ENCODE measurements around the gene DRD4.

DNA sequence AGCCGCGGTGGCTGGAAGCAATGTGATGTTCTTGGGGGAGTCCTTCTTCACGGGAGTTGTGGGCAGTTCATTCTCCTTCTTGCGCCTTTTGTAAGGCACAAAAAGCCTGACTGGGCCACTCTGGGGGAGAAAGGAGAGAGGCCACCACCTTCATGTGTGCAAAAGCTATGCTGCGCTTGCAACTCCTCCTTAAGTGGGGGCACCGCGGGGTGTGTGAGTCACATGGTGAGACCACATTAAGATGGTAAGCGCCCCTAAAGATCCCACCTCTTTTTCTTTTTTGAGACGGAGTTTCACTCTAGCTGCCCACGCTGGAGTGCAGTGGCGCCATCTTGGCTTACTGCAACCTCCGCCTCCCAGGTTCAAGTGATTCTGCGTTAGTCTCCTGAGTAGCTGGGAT, 43.9 kb downstream of the DRD4 start:
- TF ChIP-seq, protein P1, sequence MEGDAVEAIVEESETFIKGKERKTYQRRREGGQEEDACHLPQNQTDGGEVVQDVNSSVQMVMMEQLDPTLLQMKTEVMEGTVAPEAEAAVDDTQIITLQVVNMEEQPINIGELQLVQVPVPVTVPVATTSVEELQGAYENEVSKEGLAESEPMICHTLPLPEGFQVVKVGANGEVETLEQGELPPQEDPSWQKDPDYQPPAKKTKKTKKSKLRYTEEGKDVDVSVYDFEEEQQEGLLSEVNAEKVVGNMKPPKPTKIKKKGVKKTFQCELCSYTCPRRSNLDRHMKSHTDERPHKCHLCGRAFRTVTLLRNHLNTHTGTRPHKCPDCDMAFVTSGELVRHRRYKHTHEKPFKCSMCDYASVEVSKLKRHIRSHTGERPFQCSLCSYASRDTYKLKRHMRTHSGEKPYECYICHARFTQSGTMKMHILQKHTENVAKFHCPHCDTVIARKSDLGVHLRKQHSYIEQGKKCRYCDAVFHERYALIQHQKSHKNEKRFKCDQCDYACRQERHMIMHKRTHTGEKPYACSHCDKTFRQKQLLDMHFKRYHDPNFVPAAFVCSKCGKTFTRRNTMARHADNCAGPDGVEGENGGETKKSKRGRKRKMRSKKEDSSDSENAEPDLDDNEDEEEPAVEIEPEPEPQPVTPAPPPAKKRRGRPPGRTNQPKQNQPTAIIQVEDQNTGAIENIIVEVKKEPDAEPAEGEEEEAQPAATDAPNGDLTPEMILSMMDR (IDR thresholded peaks at IDR 0.05; ENCODE audit: low read depth, low read length, poor library complexity, severe bottlenecking), result no peak
- no peak for TF ChIP-seq EZH2phosphoT487 (IDR thresholded peaks at IDR 0.05; ENCODE audit: borderline replicate concordance, low read length)
